ENCODE results near the gene OTC.

The OTC gene

DNA sequence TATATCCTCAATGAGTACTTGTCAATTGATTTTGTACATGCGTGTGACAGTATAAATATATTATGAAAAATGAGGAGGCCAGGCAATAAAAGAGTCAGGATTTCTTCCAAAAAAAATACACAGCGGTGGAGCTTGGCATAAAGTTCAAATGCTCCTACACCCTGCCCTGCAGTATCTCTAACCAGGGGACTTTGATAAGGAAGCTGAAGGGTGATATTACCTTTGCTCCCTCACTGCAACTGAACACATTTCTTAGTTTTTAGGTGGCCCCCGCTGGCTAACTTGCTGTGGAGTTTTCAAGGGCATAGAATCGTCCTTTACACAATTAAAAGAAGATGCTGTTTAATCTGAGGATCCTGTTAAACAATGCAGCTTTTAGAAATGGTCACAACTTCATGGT, at the start of gene OTC:
Gene OTC (plus strand): TSS at position 243 of the 400 bp plus-strand sequence. CDS start 93 bp downstream, at position 336.
- no peak for DNase-seq

DNA sequence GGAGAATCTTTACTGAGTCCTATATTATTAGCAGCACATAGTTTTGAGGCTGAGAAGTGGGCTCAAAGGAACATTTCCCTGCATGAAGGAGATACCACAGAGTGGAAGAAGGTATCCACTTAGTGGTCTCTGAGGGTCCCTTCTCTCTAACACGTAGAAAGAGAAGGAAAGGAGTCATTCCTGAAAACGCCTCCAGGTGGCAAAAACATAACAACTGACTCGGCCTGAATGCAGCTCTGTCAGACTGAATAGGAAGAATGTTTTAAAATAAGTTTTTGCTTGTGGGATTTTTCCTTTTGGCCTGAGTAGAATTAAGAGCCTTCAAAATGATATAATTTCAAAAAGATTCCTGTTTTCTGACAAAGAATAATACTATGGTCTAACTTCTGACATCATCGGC, 48.4 kb upstream of the OTC start:
- DNase-seq: no peak

DNA sequence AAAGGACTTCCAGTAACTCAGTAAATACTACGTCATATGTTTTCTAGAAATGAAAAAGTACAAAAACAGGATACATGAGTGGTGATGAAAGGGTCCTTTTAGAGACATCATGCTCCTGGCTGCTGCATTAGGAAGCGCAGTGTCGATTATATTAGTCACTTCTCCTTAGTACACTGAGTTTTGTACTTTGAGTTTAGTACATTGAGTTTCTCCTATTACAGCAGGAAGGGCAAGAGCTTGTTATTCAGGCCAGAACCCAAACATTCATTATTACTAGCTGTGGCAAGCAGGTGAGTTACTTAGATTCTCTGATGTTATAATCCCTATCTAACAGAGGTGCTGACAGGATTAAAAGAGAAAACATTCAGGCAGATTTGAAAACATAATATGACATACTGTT, 46.4 kb upstream of the OTC start:
- DNase-seq: no peak

DNA sequence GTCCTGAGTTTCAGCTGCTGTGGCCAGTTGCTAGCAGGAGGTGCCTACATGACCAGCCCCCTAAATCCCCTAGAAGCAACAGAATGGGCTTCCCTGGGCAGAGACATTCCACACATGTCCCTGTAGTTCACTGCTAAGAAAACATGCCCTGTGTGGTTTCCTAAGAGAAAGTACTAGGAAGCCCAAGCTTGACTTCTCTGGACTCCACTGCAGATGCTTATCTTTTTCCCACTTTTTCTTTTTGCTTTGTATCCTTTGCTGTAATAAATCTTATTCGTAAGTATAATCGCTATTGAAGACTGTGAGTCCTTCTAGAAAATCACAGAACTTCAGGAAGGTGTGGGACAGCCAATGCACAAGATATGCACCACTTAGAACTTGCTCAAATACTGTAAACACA, 40.7 kb upstream of the OTC start:
- DNase-seq: no peak

DNA sequence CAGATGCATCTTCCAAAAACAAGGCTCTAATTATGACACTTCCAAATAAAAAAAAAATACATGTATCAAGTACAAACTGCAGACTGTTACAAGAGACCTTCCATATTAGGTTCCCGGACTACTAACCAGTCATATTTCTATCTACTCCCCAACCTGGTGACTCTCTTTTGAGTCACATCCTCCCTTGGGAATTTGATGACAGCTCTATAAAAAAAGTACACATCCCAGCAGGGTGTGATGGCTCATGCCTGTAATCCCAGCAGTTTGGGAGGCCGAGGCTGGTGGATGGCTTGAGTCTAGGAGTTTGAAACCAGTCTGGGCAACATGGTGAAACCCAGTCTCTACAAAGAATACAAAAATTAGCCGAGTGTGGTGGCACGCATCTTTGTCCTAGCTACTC, 40.0 kb upstream of the OTC start:
- DNase-seq: no peak

DNA sequence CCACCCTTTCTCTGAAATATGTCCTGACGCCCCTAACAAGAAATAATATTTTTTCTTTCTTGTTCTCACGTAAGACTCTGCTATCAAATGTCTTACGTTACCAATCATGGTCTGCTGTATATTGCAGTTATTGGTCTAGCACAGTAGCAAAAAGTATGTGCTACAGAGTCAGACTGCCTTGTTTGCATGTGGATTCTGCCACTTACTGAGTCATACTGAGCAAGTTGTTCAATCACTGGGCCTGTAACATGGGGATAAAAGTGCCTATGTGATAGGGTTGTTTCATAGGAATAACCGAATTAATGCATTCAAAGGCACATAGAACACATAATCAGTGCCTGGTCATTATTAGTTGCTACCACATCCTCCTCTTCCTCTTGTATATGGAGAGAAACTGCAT, 39.2 kb upstream of the OTC start:
- no peak for DNase-seq

DNA sequence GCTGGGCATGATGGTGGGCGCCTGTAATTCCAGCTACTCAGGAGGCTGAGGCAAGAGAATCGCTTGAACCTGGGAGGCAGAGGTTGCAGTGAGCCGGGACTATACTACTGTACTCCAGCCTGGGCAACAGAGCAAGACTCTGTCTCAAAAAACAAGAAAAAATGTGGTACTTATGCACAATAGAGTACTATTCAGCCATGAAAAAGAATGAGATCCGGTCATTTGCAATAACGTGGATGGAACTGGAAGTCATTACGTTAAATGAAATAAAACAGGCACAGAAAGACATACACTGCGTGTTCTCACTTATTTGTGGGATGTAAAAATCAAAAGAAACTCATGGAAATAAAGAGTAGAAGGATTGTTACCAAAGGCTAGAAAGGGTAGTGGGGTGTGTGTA, 37.2 kb upstream of the OTC start:
- no peak for DNase-seq

DNA sequence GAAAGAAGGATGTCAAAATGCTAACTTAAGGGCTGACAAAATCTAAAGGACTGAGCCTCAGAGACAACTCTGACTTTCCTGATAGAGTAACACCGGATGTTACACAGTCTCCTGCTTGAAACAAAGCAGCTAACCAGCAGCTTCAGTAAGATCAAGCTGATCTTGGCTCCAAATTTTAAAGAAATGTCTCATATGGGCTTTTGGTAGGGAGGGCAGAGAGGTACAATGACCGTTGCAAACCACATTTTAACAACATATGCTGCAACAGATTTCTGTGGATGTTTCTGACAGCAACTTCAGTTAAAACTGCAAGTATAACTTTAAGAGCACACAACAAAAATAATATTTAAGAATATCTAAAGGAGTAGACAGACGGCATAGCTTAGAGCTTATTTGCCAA, 34.2 kb upstream of the OTC start:
- DNase-seq: no peak

DNA sequence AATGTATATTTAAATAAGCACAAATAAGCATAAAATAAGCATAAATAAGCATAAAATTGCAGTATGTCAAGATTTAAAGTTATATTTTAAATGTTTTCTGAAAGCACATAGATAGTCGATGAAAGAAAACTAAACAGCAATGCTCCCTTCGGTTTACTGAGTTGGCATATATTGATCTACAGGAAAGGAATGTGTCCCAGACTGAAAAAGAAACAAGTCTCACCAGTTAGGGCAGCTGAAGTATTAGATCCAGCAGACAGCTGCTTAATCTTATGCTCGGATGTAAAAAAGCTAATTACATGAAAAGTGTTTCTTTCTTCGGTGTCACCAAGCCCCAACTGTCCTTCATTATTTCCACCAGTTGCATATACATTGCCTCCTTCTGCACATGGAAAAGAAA, 33.8 kb upstream of the OTC start:
- DNase-seq: no peak

DNA sequence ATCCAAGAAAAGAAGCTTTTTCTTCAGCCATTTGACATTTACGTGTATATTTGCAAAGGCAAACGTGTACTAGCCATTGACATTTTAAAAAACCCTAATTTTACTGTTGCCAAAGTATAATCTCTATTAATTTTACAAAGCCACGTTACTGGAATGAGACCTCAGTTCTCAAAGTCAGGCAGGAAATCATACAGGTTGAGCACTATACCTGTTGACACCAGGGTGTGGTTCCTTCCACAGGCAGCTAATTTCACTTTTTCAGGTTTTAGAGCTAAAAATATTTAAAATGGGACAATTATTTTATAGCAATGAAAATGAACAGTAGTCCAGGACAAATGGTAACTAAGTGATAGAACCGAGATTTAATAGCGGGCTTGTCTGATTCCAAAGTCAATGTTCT, 31.6 kb upstream of the OTC start:
- DNase-seq: no peak

DNA sequence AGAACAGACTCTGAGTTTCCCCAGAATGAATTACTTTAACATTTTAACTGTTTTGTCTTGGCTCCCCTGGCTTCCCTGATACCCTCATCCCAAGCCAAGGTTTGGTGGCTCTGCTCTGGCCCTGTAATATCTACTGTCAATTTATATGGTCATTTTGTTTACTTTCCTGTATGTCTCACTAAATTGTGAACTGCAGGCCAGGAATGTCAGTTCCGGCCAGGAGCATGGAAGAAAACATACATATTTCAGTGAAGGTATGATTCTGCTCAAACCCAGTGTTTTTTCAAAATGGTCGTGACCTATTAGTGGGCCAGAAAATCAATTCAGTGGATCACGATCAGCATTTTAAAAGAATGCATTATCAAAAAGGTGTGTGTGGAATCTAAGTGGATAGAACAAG, 26.3 kb upstream of the OTC start:
- no peak for DNase-seq

DNA sequence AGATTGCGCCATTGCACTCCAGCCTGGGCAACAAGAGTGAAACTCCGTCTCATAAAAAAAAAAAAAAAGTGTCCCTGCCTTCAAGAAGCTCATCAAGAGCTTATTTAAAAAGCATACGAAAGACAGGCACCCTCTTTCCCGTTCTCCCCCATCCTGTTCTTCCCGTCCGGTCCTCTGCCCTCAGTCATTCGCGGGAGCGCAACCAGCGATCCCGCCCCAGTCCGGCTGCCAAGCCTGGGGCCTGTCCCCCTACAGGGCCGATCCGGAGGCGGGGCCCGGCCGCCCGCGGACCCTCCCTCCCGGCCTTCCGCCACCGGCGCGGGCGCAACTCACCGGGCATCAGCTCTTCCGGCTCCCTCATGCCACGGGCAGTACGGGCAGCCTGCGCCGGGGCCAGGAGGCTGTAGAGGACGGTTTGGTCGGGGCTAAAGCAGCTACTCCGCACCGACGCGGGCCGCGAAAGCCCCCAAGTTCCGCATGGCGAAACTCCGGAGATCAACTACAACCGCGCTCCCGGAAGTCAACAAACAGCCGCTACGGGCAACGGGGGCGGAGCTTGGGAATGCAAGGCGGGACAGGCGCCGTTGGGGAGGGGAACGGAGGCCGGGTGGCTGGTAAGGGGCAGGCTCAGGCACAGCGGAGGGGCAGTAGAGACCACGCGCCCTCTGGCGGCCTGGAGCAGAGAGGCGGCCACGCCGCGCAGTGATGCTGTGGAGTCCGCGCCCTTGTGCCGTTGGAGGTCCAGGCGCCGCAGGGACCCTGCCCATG, 25.2 kb upstream of the OTC start, which contains the start of gene RPGR:
Gene RPGR (minus strand): TSS at position 503 of the 768 bp plus-strand sequence. CDS start 142 bp downstream, at position 361.
- DNase-seq: peak; percentile 88

DNA sequence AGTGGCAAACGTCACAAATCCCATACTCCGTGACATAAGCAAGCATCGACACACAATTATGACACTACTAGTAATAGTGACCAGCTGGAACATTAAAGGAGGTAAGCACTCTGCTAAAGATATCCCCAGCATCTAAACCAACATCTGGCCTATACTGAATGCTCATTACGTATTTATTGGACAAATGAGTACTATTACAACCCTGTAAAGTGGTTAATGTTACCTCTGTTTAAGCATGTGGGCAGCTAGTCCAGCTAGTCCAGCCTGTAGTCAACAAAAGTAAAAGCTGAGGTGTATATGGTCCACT, 24.7 kb upstream of the OTC start:
- no peak for DNase-seq

DNA sequence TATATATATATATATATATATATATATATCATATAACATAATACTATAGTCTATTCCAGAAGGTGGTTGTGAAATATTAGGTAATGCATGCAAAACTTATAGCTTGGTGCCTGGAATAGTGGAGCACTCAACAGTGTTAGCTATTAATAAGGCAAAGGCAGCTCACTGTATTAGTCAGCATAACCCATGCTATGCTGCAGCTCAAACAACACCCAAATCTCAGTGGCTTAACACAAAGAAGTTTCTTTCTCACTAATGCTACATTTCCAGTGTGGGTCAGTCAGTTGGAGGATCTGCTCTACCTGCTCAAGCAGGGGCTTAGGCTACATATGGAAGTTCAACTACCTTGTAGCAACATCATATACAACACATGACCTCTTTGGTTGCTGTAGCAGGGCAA, 19.9 kb upstream of the OTC start:
- DNase-seq: no peak

DNA sequence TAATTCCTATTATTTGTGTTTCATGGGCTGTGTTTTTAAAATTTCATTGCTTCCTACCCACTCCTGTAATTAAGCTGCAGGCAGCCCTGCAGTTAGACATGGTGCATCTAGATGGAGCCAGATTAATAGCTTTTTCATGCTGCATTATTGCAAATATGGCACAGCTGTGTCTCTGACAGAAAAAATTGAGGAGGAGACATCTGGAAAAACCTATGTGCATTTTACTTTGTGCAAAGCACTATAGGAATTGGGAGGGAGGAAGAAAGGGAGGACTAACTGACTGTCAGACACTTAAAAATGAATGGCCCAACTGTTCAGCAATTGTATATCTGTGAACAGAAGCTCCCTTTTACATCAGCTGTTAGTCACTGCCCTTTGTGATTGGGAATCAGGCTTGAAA, 17.0 kb upstream of the OTC start:
- DNase-seq: peak; percentile 21

DNA sequence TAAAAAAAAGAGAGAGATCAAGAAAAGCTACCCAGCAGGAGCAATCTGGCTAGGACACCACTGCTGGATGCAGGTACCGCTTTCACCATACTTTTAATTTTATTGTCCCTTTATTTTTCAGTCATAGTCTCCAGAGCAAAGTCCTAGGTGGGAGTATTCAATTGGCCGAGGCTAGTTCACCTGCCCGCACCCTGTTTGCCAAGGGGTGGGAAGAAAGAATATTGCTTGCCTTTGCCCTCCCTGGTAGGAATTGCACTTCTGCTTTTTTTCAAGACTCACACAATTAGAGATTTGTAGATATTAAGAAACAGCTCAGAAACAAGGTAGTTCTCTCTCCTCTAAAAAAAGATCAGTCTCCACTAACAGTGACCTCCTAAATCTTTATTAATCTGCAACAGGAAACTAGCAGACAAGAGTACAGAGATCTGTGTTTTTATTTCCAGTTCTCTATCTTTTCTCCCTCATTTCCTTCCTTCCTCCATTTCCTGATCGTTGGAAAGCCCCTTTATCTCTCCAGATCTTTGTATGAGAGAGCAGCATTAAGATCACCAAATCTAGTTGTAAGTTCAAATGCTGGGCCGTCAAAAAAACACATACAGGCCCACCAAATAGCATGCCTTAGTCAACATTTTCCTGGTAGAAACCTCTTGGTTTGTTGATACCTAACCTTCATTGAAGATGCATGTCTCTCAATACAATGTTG, 15.7 kb upstream of the OTC start:
- no peak for DNase-seq

DNA sequence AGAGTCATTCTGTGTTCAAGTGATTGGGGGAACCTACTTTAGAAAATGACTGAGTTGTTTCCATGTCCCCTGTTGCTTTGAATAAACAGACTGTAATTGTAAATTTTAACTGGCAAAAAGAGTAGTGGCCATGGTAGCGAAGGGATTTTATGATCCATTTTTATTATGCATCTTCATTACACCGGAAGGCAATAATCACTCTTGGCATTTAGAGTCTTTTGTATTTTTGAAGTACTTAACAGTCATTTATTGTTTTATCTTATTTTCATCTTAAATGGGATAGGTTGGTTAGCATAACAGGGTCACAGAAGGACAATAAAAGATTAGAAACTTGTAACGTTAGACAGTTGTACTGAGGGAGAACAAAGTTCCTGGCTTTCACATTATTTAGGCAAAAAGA, 11.0 kb upstream of the OTC start:
- DNase-seq: peak; percentile 34

DNA sequence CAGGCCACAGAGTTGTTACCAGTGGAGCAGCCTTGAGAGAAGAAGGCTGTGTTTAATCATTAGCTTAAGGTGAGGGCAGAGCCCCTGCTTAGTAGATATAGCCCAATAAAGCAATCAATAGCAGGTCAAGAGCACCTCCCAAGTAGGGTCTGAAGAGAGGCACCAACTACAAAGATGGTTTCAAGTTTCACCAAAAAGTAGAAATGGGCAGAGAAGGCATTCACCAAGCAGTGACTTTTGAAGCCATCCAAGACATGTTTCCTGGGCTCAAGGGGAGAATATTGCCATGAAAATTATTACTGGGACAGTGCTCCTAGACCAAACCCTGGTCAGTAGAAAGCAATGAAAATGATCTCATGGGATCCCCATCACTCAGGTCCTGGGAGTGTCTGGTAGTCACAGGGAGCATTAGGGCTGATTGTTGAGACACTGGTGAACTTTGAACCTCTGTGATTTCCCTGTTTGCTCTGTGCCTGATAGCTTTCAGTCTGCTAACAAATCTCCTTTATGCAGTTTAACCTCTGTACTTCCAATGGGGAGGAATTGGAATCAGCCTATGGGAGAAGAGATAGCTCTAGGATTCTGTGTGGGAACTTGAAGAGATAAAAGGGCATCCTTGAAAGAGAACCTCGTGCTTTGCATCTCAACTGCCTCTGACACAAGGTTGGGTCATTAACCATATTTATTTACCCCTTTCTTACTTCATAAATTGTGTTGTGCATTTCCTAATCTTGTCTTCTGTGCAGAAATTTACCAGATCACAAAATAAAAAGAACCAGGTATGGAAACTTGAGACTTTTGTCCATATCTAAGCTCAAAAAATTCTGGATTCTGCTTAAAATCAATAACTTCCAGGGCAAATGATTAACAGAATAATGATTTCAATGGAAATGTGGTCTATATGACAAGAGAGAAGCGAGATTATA, 9.3 kb upstream of the OTC start:
- DNase-seq: no peak

DNA sequence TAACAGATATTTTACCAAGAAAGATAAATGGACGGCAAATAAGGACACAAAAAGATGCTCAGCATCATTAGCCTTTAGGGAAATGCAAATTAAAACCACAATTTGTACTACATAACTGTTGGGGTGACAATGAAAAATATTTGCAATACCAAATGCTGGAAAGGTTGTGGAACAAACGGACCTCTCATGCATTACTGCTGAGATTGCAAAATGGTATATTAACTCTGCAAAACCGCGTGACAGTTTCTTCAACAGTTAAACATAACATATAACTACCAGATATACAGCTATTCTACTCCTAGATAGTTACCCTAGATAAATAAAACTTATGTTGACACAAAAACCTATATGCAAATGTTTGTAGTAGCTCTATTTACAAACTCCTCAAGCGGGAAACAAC, 6.3 kb upstream of the OTC start:
- no peak for DNase-seq

DNA sequence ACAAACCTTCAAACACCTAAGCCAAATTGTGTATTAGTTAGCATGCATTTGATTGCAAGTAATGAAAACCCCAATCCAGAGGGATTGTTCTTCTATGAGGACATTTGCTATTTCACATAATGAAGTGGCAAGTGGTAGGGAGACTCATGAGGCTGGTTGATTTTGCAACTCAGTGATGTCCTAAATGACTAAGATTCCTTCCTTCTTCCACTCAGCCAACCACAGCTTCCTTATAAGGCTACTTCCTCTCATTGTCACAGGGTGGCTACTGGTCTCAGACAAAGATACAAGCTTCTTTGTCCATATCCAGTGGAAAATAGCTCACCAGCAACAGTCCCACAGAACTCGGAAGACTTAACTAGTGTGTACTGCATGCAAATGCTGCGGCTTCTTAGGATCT, 5.3 kb upstream of the OTC start:
- DNase-seq: no peak

DNA sequence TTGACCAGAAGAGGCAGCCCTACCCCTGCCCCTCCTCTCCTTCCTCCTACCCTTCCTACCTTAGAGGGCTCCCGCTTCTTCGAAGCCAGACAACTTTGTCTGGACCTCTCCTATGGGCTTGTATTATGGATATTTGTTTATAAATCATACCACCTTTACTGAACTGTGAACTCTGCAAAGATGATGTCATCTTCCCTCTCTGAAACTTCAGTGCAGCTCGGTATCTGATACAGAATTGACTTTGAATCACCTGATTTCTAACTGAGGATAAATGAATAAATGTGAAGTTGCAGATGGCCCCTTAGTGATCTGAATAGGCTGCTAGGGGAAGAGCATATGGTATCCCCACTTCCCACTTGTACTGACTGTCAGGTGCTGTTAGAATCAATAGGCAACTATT, 1.1 kb upstream of the OTC start:
- DNase-seq: no peak

DNA sequence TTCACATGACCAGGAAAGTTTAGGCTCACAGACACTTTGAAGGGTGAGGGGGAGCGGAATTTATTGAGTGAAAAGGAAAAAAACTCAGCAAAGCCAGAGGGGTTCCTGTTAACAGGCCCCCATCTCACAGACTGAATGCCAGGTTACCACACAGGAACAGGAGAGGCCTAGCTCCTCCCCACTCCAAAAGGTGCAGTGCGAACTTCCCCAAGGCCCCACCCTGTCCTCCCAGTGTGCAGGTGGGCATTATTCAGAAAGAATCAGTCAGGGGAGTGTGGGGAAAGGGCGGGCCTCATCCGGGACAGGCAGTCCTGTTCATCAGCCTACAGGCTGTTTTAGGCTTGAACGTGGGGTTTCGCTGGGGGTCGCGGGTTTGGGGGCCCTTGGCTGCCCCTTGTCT, 4.0 kb downstream of the OTC start:
- DNase-seq: no peak

DNA sequence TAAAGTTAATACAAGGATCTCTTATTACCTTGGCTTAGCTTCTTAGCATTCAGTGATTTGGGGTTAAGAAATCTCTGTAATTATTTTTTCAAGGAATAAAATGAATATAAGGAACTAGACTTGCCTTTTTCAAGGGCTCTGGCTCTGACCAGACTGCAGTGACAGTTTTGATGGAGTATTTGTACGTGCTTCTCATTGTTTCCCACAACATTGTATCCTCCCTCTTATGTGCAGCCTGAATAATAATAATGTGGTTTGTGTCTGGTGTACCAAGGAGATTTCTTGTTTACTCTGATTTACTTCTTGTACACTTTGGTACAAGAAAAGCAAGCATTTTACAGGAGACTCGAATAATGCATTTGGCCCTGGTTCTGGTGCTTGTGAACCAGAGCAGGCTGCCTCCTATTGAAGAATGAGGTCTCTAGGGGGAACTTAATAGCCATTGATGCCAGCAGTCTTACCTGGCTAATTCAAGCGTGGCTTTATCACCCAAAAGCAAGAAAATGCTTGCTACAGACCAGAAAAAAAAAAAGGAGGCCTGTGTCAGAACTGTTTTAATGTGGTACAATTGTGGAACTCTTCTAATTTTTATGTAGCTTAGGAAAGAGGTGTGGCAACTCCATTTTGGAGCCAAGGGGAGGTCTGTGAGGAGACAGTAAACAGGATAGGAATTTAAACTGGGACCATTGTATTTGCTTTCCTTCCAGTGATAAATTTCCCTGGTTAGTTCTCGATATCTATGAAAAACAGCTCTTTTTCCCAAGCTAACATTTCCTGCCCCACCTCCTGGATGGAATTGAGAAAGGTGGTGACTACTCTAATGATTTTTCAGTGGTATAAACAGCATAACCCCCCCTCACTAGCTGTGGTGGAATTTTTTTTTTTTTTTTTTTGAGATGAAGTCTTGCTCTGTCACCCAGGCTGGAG, 5.6 kb downstream of the OTC start:
- no peak for DNase-seq
